HG02870 (cell line): ENCODE measurements around the gene NPLOC4.
"Not testable (repeated sequence)": the region's sequence is repeated elsewhere in the genome, so short reads cannot be mapped to it uniquely, and the experiment has no call there.

ENCODE experiments used
- ATAC-seq: cut with Tn5 transposase; IDR thresholded peaks from one replicate; pipeline ENCODE4 v1.9.1; 2021; ENCODE audit warnings: mild to moderate bottlenecking, moderate library complexity; ENCODE audit not compliant: unreplicated experiment

Gene NPLOC4

GRCh38 chr17:81589612-81590011, 47.3 kb downstream of the NPLOC4 start:
- no peak for ATAC-seq

- no peak for ATAC-seq
Observed at GRCh38 chr17:81586096-81586495, 50.8 kb downstream of the NPLOC4 start.

- ATAC-seq = not testable (repeated sequence)
Observed at GRCh38 chr17:81584771-81585170, 52.1 kb downstream of the NPLOC4 start.

- ATAC-seq = no peak
Observed at GRCh38 chr17:81583589-81584342, 53.1 kb downstream of the NPLOC4 start.

- no peak for ATAC-seq
Observed at GRCh38 chr17:81582749-81583148, 54.2 kb downstream of the NPLOC4 start.

GRCh38 chr17:81582341-81582740, 54.6 kb downstream of the NPLOC4 start:
- ATAC-seq = no peak

GRCh38 chr17:81581758-81582157, 55.2 kb downstream of the NPLOC4 start:
- no peak for ATAC-seq

GRCh38 chr17:81580481-81580880, 56.4 kb downstream of the NPLOC4 start:
- ATAC-seq = no peak

GRCh38 chr17:81579821-81580321, 57.0 kb downstream of the NPLOC4 start:
- no peak for ATAC-seq

GRCh38 chr17:81579298-81579697, 57.6 kb downstream of the NPLOC4 start:
- no peak for ATAC-seq

- ATAC-seq = no peak
Observed at GRCh38 chr17:81578561-81579225, 58.2 kb downstream of the NPLOC4 start.

GRCh38 chr17:81578038-81578441, 58.9 kb downstream of the NPLOC4 start:
- ATAC-seq = no peak

GRCh38 chr17:81577278-81578000, 59.5 kb downstream of the NPLOC4 start:
- no peak for ATAC-seq

GRCh38 chr17:81576621-81577277, 60.2 kb downstream of the NPLOC4 start:
- ATAC-seq = no peak

- no peak for ATAC-seq
Observed at GRCh38 chr17:81575836-81576235, 61.1 kb downstream of the NPLOC4 start.

- no peak for ATAC-seq
Observed at GRCh38 chr17:81574643-81574956, 62.3 kb downstream of the NPLOC4 start.

GRCh38 chr17:81573794-81574642, 62.9 kb downstream of the NPLOC4 start:
- no peak for ATAC-seq

GRCh38 chr17:81572563-81573168, 64.2 kb downstream of the NPLOC4 start:
- no peak for ATAC-seq

GRCh38 chr17:81570964-81571363, 65.9 kb downstream of the NPLOC4 start:
- no peak for ATAC-seq

- no peak for ATAC-seq
Observed at GRCh38 chr17:81569986-81570514, 66.9 kb downstream of the NPLOC4 start.
